Neural cell (in vitro differentiated cells): Measurements from ENCODE around the gene SHB. TPM values are rescaled to one million over a fixed set of nuclear protein-coding genes. Genes with fewer than 3 reads are reported as not detected.
"Not testable (repeated sequence)": the region's sequence is repeated elsewhere in the genome, so short reads cannot be mapped to it uniquely, and the experiment has no call there.

ENCODE experiments used
- H2AFZ ChIP-seq: fragments of 200-600, 300-800 bp; sonication (generic), shearing (Covaris generic); 2 replicates; pipeline ENCODE4 v1.6.0; 2014; ENCODE audit warnings: low read depth, mild to moderate bottlenecking, antibody characterized with exemption, low read length, moderate library complexity
- H3F3A ChIP-seq: fragments of 200-600 bp; shearing (Covaris generic); 2 replicates; pipeline ENCODE4 v1.6.1; 2016; ENCODE audit warnings: mild to moderate bottlenecking, moderate library complexity, mixed read lengths, antibody characterized with exemption, low read length; ENCODE audit not compliant: insufficient read depth, poor library complexity, severe bottlenecking
- H3K27ac ChIP-seq: fragments of 200-600, 300-800 bp; sonication (generic), shearing (Covaris generic); 2 replicates; pipeline ENCODE4 v1.5.1; 2014; ENCODE audit warnings: mild to moderate bottlenecking, low read length, moderate library complexity
- H3K27me3 ChIP-seq: fragments of 300-800, 200-600 bp; sonication (generic), shearing (Covaris generic); 2 replicates; pipeline ENCODE4 v1.6.0; 2014; ENCODE audit warnings: mild to moderate bottlenecking, low read depth, low read length, moderate library complexity; ENCODE audit not compliant: insufficient read depth
- H3K36me3 ChIP-seq: fragments of 300-800, 200-600 bp; sonication (generic), shearing (Covaris generic); 2 replicates; pipeline ENCODE4 v1.5.1; 2014; ENCODE audit warnings: mild to moderate bottlenecking, antibody characterized with exemption, low read length, moderate library complexity; ENCODE audit not compliant: insufficient read depth
- H3K4me2 ChIP-seq: fragments of 300-800, 200-600 bp; sonication (generic), shearing (Covaris generic); 2 replicates; pipeline ENCODE4 v1.6.0; 2014; ENCODE audit warnings: mild to moderate bottlenecking, low read length
- H3K4me3 ChIP-seq: fragments of 300-800, 200-600 bp; sonication (generic), shearing (Covaris generic); 2 replicates; pipeline ENCODE4 v1.5.1; 2014; ENCODE audit warnings: mild to moderate bottlenecking, low read length, moderate library complexity
- H3K79me2 ChIP-seq: fragments of 200-600 bp; shearing (Covaris generic); replicated peaks from 2 replicates; pipeline ENCODE4 v1.6.0; 2014; ENCODE audit warnings: mild to moderate bottlenecking, low read length, moderate library complexity; ENCODE audit not compliant: insufficient read depth
- H3K9ac ChIP-seq: fragments of 300-800, 200-600 bp; sonication (generic), shearing (Covaris generic); 2 replicates; pipeline ENCODE4 v1.6.1; 2016; ENCODE audit warnings: mild to moderate bottlenecking, low read length, mixed read lengths
- H3K9me2 ChIP-seq: fragments of 200-600 bp; shearing (Covaris generic); 2 replicates; pipeline ENCODE4 v1.6.1; 2016; ENCODE audit warnings: mild to moderate bottlenecking, low read length, mixed read lengths; ENCODE audit not compliant: insufficient read depth
- H3K9me3 ChIP-seq: fragments of 200-600, 300-800 bp; sonication (generic), shearing (Covaris generic); 2 replicates; pipeline ENCODE4 v1.6.1; 2016; ENCODE audit warnings: mild to moderate bottlenecking, mixed run types, low read length, moderate library complexity, mixed read lengths
- H4K20me1 ChIP-seq: fragments of 200-600 bp; shearing (Covaris generic); 2 replicates; pipeline ENCODE4 v1.6.1; 2016; ENCODE audit warnings: mild to moderate bottlenecking, mixed run types; ENCODE audit not compliant: insufficient read depth
- EZH2 ChIP-seq: fragments of 200-600, 300-800 bp; shearing (Covaris generic), sonication (generic); IDR thresholded peaks from 2 replicates; pipeline ENCODE4 v1.6.1; 2014; ENCODE audit warnings: antibody characterized with exemption, low read length, borderline replicate concordance, mild to moderate bottlenecking; ENCODE audit not compliant: insufficient read depth, poor library complexity, severe bottlenecking
- MXI1 ChIP-seq: fragments of 450-650 bp; conservative IDR thresholded peaks from 2 replicates; pipeline ENCODE4 v1.6.1; 2014; ENCODE audit warnings: antibody characterized with exemption, mild to moderate bottlenecking; ENCODE audit not compliant: poor library complexity, severe bottlenecking
- RAD21 ChIP-seq: fragments of 450-650 bp; conservative IDR thresholded peaks from 2 replicates; pipeline ENCODE4 v1.6.1; 2014; ENCODE audit warnings: antibody characterized with exemption, mild to moderate bottlenecking, moderate library complexity
- polyA plus RNA-seq: library from polyadenylated mRNA; depleted of rRNA; stranded (reverse); fragments of >200 nt; gene quantifications from 2 replicates; pipeline ENCODE4 v1.2.3, GENCODE V29; 2014
- TF ChIP-seq, protein P1 (sequence below): IDR thresholded peaks from 2 replicates; pipeline ENCODE4 v1.6.1; 2012; ENCODE audit warnings: borderline replicate concordance
- TF ChIP-seq, protein P2 (sequence below): fragments of 450-650 bp; IDR thresholded peaks from 2 replicates; pipeline ENCODE4 v1.5.1; 2014; ENCODE audit warnings: antibody characterized with exemption, mild to moderate bottlenecking, moderate library complexity; ENCODE audit not compliant: poor library complexity, severe bottlenecking

SHB gene
- polyA plus RNA-seq, 1 donor from 2014 or later = 17.5 TPM

DNA sequence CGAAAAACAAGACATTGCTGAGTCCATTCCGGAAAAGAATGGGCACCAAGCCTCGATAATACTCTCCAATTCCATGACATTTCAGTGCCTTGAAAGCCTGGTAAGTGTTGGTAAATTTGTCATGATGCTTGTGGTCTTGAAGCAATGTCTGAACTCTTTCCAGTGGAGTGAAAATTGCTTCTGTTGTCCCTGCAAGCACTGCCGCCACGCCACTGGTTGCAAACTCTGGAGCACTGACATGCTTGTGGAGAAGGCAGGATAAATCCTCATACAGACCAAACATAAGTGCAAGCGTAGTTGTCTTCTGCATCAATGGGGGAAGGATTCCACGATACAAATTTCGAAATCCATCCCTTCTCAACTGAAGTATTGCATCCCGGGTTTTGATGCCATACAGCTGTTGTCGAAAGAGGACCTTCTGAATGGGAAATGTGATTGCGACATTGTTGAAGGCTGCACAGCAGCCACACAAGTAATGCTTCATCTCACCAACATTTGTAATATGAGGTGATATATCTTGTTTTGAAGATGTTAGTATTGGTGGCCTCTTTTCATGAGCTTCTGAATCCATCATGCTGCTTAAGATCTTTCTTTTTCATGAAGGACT lies 180.9 kb downstream of the SHB start:
- not testable (repeated sequence) for H3K9me3 ChIP-seq, H4K20me1 ChIP-seq, H3K79me2 ChIP-seq, H3K36me3 ChIP-seq, H2AFZ ChIP-seq, H3K27me3 ChIP-seq, H3K4me2 ChIP-seq, H3K9me2 ChIP-seq, H3F3A ChIP-seq, H3K4me3 ChIP-seq, H3K27ac ChIP-seq, H3K9ac ChIP-seq

DNA sequence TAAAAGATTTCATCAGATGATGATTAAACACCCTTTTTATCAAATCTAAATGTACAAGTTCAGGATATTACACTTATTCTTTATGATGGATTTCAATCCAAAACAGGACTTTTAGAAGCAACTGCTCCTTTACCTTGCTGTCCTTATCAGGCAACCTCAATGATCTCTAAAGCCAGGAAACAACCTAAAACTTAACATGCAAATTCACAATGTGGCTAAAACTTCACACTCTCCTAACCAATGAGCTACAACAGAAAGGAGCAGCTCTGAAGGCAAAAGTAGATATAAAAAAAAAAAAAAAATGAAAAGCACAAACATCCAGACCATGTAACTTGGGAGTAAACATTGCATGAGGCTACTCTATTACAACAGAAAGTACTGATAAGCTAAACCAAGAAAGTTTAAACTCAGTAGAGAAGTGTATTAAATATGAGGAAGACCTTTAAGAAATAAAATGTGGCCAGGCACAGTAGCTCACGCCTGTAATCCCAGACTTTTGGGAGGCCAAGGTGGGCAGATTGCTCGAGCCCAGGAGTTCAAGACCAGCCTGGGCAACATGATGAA lies 188.0 kb downstream of the SHB start:
- Histone ChIP-seq H3K27me3 (no peaks in the 10 kb centered on the region), H3K79me2 (peaks cover 3% of the 10 kb centered on the region), H3K4me2 (no peak overlapping the region), H3K9ac (no peak overlapping the region), H3K9me3 (peaks cover 6% of the 10 kb centered on the region), H3F3A (no peaks in the 10 kb centered on the region), H4K20me1 (no peaks in the 10 kb centered on the region), H3K27ac (no peak overlapping the region), H2AFZ (no peak overlapping the region), H3K36me3 (peaks cover 4% of the 10 kb centered on the region), H3K4me3 (no peak overlapping the region), H3K9me2 (no peaks in the 10 kb centered on the region)
- TF ChIP-seq MXI1 (no peak), RAD21 (no peak)
- TF ChIP-seq, protein P1, sequence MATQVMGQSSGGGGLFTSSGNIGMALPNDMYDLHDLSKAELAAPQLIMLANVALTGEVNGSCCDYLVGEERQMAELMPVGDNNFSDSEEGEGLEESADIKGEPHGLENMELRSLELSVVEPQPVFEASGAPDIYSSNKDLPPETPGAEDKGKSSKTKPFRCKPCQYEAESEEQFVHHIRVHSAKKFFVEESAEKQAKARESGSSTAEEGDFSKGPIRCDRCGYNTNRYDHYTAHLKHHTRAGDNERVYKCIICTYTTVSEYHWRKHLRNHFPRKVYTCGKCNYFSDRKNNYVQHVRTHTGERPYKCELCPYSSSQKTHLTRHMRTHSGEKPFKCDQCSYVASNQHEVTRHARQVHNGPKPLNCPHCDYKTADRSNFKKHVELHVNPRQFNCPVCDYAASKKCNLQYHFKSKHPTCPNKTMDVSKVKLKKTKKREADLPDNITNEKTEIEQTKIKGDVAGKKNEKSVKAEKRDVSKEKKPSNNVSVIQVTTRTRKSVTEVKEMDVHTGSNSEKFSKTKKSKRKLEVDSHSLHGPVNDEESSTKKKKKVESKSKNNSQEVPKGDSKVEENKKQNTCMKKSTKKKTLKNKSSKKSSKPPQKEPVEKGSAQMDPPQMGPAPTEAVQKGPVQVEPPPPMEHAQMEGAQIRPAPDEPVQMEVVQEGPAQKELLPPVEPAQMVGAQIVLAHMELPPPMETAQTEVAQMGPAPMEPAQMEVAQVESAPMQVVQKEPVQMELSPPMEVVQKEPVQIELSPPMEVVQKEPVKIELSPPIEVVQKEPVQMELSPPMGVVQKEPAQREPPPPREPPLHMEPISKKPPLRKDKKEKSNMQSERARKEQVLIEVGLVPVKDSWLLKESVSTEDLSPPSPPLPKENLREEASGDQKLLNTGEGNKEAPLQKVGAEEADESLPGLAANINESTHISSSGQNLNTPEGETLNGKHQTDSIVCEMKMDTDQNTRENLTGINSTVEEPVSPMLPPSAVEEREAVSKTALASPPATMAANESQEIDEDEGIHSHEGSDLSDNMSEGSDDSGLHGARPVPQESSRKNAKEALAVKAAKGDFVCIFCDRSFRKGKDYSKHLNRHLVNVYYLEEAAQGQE = no peak
- TF ChIP-seq, protein P2, sequence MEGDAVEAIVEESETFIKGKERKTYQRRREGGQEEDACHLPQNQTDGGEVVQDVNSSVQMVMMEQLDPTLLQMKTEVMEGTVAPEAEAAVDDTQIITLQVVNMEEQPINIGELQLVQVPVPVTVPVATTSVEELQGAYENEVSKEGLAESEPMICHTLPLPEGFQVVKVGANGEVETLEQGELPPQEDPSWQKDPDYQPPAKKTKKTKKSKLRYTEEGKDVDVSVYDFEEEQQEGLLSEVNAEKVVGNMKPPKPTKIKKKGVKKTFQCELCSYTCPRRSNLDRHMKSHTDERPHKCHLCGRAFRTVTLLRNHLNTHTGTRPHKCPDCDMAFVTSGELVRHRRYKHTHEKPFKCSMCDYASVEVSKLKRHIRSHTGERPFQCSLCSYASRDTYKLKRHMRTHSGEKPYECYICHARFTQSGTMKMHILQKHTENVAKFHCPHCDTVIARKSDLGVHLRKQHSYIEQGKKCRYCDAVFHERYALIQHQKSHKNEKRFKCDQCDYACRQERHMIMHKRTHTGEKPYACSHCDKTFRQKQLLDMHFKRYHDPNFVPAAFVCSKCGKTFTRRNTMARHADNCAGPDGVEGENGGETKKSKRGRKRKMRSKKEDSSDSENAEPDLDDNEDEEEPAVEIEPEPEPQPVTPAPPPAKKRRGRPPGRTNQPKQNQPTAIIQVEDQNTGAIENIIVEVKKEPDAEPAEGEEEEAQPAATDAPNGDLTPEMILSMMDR = no peak

DNA sequence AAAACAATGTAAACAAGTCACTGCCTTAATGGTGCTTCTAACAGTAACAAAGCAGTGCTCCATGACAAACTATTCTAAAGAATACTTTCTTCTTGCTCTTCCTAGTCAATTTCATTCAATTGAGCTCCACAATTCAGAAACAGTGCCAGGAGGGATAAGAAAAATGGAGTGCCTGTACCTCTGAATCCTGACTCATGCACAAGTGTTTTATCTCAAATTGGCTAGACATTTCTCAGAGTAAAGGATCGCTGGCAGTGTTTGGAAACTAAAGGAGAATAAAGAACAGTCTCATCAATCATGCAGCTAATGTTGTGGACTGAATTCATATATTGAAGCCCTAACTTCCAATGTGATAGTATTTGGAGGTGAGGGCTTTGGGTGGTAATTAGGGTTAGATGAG lies 192.7 kb downstream of the SHB start:
- Histone ChIP-seq H3K27ac (no peak overlapping the region), H3K9ac (no peak overlapping the region)

More for the DNA sequence above, 192.7 kb downstream of the SHB start:
- H3K4me3 ChIP-seq = no peak overlapping the region
- peaks cover 4% of the 10 kb centered on the region for H3K36me3 ChIP-seq
- H3K4me2 ChIP-seq = no peak overlapping the region
- no peaks in the 10 kb centered on the region for H3F3A ChIP-seq
- no peak overlapping the region for H2AFZ ChIP-seq
- H3K9me2 ChIP-seq = no peaks in the 10 kb centered on the region
- peaks cover 6% of the 10 kb centered on the region for H3K9me3 ChIP-seq
- TF ChIP-seq EZH2 = no peak
- no peak for TF ChIP-seq MXI1
- TF ChIP-seq, protein P1 = no peak
- H3K27me3 ChIP-seq = no peaks in the 10 kb centered on the region
- H3K79me2 ChIP-seq = no peaks in the 10 kb centered on the region
- H4K20me1 ChIP-seq = no peaks in the 10 kb centered on the region
